Inflammatory macrophage treated with lipopolysaccharide for 1 hour (primary cell): ENCODE data around the gene PRR33.
"Not testable (repeated sequence)": the region's sequence is repeated elsewhere in the genome, so short reads cannot be mapped to it uniquely, and the experiment has no call there.

Experiments used
- DNase-seq, 2 donors: peaks; one replicate each; pipeline ENCODE4 v3.0.0-alpha.2; 2020 to 2022

The PRR33 gene

DNA sequence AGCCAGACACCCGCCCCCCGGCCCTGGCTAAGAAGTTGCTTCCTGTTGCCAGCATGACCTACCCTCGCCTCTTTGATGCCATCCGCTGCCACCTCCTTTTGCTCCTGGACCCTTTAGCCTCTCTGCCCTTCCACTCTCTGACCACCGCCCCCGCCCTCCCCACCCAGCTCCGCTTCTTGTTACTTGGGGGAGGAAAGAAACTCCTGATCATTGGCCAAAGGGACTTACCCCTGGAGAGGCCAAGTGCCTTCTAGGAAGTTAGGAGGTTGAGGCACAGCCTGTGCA is at the start of gene PRR33:
Gene PRR33 (minus strand): TSS at position 65 of the 285 bp plus-strand sequence. CDS start 1,311 bp downstream, outside the sequence.
- no peak for DNase-seq

DNA sequence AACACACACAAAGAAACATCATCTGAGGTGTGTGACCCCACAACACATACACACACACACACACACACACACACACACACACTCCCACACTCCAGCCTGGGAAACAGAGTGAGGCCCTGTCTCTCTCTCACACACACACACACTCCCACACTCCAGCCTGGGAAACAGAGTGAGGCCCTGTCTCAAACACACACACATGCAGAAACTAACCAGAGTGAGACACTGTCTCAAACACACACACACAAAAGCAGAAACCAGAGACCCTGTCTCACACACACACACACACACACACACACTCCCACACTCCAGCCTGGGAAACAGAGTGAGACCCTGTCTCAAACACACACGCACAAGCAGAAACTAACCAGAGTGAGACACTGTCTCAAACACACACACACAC is 48.1 kb upstream of the PRR33 start:
- DNase-seq: not testable (repeated sequence)

DNA sequence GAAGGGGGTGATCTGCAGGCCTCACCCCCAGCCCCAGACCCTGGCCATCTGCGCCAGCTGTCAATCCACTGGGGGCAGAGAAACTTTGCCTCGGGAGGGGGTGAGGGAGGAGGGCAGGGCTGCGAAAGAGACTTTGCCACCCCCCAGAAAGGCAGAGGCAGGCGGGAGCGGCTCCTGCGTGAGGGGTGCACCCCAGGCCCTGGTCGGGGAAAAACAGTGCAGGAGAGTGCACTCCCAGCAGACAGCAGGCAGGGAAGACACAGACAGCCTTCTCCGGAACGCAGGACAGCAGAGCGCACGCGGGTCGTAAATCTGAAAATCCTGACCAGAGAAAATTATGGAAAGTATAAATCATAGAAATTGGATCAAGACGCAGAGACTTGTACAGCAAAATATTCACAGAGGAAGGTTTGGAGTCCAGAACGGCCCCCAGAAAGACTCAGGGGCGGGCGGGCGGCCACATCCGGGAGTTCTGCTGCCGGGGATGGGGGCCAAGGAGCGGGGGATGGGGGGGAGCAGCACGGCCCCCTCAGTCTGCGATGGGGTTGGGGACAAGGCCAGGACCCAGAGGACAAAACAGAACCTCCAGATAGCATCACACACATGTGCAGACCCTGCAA is 47.4 kb upstream of the PRR33 start:
- DNase-seq: no peak

DNA sequence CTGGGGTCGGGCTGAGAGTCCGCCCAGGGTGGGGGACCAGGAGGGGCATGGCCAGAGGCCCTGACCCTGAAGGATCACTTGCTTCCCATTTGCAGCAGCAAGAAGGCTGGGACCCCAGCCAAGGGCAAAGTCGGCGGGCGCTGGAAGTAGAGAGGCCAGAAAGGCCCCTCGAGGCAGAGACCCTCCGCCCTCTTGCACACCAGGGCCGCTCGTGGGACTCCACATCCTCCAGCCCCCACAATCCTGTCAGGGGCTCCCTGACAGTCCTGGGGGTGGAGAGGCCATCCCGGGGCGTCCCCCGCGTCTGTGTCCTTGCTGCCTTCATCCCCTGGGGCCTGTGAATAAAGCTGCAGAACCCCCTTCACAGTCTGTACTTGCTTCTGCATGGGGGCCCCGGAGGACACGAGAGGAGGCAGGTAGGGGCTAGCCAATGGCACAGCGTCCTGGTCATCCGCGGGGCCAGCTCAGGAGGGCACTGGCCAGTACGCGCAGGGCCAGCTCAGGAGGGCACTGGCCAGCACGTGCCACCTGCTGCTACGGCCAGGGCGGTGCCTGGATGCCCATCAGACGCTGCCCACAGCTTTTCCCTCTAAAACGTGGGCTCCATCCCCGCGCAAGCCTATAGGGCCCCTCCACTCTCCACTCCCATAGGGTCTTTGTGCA is 46.8 kb upstream of the PRR33 start:
- DNase-seq: no peak

DNA sequence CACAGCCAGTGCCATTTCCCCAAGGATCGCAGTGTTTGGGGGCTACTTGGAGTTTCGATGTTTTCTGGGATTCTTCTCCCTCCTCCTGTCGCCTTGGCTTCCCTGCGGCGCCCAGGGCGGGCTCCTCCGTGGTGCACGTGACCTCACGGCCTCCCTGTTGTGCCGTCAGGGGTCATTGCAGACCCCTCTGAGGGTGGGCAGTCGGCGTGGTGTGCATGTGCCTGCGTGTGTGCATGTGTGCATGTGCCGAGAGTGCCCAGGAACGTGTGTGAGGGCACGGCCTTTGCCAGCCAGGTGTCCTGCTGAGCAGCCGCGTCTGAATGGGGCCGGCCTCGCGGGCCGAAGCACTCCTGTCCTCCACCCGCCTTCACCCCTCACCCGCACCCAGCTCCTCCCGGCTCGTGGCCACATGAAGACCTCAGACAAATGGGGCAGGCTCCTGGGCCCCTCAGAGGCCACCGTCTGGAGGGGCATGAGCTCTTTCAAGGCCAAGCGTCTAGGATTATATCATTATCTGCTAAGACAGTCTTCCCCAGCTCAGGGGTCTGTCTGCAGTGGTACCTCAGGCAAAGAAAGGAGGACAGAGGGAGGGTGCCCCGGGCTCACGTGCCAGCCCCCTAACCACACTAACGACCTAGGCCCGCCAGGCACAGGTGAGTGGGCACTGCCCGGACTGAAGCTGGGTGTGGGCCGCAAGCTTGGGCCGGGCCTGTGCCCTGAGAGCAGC is 46.1 kb upstream of the PRR33 start:
- no peak for DNase-seq

DNA sequence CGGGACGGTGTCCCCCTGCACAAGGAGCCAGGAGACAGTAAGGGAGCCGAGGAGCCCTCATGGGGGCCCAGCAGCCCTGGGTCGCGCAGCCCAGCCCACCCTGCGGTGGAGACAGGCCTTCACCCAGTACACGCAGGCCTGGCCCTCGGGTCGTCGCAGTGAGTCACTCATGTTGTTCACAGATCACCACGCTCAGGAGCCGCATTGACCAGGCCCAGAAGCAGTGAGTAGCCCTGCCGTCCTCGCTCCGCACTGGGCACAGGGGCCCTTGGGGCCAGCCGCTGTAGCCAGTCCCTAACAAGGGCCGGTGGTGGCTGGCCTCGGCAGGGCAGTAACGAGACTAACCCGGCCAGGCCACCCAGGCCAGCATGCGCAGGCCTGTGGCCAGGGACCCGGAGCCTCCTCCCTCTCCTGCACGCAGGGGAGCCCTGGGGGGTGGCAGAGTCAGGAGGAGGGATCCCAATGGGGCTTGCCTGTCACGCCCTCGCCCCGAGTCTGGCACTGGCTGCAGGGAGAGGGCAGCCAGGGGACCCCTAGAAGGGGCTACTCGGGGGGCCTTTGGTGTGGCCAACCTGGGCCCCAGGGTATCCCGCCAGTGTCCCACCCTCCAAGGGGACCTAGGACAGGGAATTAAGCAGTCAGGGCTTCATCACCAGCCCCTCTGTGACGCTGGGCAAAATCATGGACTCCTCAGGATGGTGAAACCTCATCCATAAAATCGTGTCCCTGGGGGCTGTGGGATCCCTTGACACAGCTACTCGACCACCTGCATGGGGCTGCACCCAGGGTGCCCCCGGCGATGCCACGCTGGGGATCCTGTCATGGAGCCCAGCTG is 45.3 kb upstream of the PRR33 start:
- DNase-seq: no peak

DNA sequence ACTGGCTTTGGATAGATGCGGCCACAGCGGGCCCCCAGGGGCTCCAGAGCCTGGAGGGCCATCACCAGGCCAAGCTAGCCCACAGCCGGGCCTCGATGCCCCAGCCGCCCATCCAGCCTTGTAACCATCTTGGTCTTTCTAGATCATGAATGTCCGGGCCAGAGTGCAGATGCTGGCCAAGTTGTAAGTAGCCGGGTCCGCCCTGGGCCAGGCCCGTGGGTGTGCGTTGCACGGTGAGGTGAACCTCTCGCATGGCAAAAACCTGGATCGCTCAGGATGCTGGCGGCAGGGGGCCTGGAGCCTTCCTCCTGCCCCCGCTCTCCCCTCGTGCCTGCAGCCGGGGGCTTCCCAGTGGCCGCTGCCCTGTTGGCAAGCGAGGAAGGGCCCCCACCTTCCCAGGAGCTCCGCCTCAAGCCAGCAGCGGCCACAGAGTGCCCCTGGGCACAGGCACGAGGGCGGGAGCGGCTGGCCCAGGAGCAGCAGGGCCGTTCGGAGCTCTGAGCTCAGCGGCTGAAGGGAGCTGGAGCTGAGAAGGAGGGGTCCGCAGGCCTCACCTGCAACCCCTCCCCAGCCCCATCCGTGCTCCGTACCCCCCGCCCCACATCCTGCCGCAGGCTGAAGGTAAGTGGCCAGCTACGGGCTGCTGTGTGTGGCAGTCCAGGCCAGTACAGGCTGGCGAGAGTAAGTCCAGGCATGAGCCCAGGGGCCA is 44.5 kb upstream of the PRR33 start:
- DNase-seq: no peak

DNA sequence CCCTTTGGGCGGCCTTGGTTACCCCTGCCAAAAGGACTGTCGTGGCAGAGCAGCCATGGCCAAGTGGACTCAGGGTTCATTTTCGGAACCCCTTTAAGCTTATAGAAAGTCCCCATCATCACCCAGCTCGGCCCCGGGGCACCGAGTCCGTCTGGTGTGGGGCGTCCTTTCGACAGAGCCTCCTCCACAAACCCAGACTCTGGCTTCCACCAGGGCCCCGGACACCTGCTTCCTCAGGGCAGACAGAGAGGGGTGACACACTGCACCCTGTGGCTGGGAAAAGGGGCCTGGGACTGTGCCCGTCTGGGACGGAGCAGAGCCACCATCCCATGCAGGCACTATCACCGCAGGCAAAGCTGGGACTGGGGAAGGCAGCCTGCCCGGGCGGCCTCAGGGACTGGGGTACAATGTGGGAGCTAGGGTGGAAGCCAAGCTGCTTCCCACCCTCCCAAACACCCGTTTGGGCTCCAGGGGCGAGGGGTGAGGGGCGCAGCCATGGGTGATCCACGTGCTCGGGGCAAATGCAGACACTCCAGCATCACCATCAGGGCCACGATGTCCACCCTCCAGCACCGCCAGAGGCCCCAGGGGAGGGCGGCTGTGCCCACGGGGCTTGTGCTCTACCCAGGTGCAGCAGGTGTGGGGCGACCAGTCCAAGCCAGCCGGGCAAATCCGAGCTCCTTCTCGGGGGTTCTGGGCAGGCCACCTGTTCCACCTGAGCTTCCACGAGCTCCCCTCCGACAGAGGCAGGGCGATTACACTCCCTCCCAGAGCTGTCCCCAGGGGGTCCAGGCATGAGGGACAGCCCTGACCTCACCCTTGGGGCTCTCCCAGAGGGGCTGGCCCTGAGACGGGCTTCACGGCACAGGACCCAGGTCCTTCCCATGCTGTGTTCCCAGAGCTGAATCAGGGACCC is 43.7 kb upstream of the PRR33 start:
- no peak for DNase-seq

DNA sequence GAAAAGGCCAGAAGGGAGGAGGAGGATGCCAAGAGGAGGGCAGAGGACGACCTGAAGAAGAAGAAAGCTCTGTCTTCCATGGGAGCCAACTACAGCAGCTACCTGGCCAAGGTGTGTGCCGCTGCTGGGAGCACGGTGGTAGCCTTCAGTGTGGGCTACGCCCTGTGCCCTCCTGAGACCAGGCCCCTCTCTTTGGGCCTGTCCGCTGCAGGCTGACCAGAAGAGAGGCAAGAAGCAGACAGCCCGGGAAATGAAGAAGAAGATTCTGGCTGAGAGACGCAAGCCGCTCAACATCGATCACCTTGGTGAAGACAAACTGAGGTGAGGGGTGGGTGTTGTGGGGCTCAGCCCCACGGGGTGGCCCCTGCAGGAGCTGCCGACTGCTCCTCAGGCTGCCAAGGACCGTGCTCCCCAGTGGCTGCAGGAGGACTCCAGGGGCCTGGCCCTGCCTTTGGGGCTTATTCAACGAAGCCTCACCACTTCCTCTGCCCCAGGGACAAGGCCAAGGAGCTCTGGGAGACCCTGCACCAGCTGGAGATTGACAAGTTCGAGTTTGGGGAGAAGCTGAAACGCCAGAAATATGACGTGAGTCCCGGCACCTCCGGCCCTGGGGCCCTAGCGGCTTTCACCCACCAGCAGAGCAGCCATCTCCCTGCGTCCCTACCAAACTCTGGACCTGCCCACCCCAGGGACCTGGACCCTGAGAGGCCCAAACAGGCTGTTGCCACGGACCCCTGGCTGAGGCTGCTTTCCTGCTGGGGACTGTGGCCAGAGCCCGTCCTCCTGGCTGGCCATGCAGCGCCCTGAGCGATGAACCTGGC is 42.9 kb upstream of the PRR33 start:
- no peak for DNase-seq

DNA sequence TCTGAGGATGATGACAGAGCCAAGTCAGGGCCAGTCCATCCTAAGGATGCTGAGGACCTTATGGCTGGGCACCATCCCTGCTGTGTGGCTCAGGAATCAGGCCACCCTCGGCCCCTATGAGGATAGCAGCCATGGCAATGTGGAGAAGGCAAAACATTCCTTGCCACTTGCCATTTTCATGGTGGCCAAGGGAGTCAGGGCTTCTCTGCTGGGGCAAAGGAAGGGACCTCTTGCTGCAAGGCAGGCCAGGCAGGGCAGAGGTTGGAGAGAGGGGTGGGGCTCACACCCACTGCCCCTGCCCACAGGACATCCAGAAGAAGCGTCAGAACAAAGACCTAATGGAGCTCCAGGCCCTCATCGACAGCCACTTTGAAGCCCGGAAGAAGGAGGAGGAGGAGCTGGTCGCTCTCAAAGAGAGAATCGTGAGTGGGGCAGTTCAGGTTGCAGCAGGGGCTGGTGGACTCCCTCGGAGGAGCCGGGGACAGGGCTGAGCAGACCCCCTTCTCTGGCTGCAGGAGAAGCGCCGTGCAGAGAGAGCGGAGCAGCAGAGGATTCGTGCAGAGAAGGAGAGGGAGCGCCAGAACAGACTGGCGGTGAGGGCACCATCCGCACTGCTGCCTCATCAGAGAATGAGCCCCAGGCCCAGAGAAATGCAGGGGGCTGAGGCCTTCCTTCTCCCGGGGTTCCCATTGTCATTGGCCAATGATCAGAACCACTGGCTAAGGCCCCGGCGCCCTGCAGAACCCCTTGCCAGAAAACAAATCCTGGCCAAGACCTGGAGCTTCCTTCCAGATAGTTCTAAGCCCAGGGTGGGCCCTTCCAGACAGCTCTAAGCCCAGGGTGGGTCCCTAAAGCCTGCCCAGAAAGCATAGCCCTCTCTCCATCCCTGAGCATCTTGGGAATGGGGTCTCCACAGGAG is 42.0 kb upstream of the PRR33 start:
- DNase-seq: no peak

DNA sequence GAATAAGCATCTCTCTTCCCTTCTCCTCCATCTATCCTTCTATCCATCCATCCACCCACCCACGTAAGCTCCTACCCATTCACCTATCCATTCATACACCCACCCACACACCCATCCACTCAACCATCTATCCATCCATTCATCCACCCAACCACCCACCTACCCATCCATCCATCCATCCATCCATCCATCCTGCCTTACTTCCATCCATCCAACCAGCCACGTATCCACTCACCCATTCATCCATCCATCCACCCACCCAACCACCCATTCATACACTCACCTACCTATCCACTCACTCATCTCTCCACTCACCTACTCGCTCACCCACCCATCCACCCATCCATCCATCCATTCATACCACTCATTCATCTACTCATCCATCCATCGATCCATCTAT is 41.0 kb upstream of the PRR33 start:
- no peak for DNase-seq

DNA sequence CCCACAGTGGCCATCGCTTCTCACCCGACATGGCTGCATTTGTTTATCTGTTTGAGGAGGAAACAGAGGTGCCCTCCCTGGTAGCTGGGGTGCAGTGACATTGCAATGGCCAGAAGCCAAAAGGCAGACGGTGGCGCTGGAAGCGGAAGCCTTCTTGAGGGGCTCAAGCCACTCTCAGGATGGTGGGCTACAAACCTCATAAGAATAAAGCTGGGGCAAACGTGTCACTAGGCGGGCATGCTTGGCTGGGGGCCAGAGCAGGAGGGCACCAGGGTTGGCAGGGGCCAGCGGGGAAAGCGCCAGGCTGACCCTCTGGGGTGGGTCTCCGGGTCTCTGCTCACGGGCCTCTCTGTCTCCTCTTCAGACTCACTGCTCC is 40.4 kb upstream of the PRR33 start:
- DNase-seq: no peak

DNA sequence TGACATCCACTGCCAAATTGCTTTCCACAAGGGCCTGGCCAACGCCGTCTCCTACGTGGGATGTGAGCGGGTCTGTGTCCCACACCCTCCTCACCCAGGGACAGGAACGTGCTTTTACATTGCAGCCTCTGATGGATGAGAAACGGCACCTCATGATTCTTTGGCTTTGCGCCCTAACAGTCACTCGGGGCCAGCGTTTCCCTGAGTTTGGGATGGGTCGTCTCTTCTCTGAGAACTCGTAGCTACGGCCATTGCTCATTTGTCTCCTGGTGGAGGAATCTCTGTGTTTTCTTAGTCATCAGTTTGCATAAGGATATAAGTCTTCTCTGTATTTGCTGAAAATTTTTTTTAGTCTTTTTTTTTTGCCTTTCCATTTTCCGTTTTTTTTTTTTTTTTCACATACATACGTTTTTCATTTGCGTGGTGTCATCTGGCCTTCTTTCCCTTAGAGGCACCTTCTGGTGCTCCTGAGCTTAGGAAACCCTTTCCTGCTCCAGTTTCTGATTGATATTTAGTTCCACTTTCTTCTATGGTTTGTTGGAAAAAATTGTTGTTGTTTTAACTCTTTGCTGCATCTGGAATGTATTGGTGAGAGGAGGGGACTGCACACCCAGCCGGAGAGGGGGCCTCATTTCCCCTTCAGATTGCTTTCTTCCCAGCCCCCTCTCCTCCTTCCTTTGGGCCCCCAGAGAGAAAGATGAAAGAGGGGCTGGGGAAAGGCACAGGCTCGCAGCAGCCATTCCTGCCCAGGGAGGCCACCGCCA is 39.8 kb upstream of the PRR33 start:
- DNase-seq: no peak

DNA sequence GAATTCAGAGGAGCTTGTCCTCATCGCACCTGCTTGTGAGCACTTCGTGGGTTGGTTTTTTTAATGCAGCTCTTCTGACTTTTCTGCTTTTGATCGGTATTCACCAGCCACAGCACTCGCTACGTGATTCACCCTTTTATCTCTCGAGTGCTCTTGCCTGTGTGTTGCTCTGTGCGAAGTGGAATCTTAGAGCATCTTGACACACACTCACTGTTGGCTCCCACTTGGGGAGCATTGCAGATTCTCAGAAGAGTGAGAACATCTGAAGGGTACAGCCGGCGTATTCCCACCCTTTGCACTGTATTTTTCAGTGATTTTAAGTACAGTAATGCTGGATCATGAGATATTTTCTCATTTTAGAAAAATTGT is 38.8 kb upstream of the PRR33 start:
- no peak for DNase-seq

DNA sequence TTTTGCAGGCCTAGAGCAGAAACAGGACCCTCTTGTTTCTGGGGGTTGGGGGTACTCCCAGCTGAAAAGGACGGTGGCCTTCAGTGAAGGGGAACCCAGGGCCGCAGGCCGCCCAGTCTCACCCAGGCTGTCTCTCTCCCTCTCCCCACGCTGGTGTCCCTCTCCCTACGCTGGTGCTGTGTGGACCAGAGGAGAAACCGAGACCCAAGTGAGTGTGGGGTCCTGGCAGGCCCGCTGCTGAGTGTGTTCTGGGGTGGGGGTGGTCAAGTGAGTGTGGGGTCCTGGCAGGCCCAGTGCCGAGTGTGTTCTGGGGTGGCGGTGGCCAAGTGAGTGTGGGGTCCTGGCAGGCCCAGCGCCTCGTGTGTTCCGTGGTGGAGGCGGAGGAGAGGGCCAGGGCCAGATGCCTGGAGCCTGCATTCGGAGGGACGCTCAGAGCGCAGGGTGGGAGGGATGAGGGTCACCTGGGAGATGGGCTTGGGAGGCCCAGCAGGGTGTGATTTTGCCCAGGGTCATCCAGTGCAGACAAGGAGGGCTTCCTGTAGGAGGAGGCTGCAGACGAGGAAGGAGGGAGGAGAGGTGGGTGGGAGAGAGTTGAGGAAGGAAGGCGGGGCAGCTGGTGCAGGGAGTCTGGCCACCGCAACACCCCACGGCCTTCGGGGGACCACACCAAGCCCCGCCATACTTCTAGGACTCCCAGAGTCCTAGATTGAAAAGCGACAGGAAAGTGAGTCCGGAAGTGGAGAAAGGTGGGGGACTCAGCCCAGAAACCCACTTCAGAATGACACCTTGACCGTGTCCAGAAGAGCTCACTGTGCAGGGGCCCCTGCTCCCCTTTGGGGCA is 38.1 kb upstream of the PRR33 start:
- DNase-seq: no peak

DNA sequence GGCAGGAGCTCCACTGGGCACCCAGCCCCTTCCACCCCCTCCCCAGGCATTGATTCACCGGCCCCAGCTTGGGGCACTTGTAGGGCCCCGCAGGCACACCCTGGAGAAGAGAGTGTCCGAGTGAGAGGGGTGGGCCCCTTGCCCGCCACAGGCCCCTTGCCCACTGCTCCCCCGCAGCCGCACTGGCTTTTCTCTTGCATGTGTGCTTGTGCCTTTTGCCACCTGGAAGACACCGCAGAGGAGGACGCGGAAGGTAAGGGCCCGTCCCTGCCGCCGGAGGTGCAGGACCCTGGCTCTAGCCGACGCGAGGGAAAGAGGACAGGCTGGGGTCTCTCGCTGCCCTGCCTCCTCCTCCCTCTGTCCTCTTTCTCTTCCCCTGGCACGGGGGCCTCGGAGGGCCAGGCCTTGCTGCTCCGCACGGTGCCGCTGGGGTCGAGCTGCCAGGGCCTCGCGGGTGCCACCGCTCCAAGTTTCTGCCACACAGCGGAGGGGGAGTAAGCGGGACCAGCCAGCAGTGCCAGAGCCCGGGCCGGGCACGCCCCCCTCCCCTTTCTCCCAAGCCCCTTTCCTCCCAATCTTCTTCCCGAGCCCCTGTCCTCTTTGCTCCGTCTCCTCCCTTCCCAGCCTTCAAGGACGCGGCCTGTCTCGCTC is 37.3 kb upstream of the PRR33 start:
- no peak for DNase-seq

DNA sequence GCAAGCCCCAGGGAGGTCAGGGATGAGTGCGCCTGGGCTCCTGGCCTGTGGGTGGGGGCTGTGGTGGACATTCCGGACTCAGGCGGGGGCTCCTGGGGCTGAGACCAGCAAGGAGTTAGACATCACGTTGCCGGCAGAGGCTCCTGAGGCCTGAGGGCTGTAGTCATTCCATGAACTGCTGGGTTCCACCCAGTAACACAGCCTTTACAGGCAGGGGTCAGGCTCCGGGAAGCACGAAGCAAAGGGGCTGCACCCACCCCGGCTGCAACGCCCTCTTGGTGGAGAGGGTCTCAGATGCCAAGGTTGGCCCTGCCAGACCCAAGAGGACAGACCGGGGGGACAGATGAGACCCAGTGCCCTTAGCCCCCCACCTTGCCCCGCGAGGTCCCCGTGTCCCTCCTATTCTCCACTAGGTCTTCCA is 36.8 kb upstream of the PRR33 start:
- DNase-seq: no peak
